CD4-positive, alpha-beta T cell treated with Interleukin-15 for 1 hour (primary cell): ENCODE data around the gene EML3.

Source experiments
- DNase-seq: peaks from one replicate; pipeline ENCODE4 v3.0.0-alpha.2; 2020

Gene EML3

GRCh38 chr11:62615521-62615920, 2.9 kb upstream of the EML3 start:
- no peak for DNase-seq

GRCh38 chr11:62614275-62614674, 1.7 kb upstream of the EML3 start:
- DNase-seq: no peak

DNA sequence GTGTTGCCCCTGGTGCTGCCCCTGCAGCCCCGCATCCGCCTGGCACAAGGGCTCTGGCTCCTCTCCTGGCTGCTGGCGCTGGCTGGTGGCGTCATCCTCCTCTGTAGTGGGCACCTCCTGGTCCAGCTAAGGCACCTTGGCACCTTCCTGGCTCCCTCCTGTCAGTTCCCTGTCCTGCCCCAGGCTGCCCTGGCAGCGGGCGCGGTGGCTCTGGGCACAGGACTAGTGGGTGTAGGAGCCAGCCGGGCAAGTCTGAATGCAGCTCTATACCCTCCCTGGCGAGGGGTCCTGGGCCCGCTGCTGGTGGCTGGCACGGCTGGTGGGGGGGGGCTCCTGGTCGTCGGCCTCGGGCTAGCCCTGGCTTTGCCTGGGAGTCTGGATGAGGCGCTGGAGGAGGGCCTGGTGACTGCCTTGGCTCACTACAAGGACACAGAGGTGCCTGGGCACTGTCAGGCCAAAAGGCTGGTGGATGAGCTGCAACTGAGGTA, 760 bp upstream of the EML3 start:
- no peak for DNase-seq

DNA sequence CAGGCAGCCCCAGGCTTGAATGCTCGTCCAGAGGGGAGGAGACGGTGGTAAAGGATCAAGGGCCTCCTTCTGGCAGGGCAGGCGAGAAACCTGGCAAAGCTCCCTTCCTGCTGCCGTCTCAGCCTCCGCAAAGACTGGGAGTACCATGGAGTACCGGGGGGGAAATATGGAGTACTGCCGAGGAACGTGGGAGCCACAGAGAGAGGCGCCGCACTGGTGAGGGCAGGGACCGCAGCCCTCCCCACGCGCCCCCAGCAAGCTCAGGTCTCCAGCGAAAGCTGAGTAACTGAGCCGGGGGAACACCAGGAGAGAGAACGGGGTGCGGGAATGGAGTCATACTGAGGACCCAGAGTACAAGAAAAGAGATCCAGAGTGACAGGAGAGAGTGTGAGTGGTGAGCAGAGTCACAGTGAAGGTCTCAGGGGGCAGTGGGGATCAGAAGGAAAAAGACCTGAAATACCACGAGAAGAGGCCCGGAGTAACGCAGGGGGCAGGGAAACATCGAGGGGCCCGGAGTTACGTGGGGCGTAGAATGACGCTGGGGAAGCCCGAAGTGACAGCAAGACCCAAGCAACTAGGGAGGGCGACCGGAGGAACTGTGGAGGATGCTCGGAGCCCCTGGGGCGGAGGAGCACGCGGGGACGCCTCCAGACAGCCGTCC, 740 bp downstream of the EML3 start:
- DNase-seq: no peak

DNA sequence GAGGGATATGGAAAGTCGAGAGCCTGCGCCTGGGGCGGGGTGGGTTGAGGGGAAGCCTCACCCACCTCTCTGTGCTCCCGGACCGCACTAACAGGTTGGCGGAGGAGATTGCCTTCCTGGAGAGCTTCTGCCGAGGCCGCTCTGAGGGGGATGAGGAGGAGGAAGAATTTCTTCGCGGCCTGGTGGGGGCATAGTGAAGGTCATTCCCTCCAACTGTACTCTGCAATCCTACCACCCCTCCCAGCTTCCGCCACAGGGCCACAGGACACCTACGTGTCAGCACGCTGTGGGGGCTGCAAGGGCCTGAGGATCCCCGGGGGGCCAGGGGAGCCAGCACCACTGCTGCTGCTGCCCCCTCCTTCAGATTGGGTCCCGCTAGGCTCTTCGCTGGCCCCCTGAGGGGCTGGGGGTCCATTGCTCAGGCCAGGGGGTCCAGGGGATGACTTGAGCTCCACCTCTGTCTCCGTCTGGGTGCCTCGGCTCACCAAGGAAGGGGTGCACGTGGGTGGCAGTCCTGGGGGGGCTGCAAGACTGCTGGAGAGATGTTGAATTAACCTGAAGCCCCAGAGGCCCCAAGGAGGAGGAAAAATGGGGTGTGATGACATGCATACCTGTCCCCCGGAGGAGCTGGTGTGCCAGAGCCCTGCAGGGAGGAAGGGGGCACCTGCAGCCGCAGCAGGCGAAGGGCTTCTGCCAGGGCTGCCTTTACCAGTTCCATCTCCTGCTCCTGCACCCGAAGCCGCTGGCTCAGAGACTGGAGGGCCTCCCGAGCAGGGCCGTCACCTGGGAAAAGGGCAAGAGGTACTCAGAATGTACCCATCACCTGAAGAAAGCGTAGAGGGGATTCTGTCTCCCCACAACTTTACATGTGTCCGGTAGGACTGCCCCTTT, 1.5 kb downstream of the EML3 start:
- no peak for DNase-seq

DNA sequence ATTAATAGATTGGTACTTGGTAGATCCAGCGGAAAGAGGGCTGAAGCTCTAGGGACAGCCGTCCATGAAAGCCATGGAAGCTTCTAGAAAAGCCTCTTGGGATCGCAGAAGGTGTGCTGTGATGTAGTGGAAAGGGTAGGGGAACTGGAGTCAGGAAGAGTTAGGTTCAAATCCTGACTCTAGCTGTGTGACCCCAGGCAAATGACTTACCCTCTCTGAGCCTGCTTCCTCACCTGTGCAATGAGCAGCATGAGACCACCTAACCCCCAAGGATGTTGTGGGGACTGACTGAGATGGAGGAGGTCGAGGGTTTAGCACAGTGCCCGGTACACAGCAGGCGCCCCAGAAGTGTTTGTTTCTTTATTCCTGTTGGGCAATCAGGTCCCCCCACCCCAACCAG, 2.2 kb downstream of the EML3 start:
- no peak for DNase-seq

- no peak for DNase-seq
Observed at GRCh38 chr11:62608776-62609175, 3.8 kb downstream of the EML3 start.

DNA sequence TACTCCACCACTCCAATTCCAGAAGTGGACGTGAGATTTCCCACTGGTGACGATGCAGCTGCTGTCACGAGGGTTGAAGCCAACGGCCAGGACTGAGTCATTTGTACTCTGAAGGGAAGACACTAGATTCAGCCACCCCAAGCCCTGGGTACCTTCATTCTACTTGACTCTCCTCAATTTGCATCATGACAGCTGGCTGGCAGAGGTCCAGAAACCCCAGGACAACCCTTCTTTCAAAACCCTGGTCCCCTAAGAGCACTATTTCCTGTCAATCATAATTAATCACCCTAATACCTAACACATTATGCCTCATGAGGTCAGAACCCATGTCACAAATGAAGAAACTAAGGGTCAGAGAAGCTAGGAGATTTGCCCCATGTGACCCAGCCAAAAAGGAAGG, 4.9 kb downstream of the EML3 start:
- DNase-seq: peak; percentile 59

DNA sequence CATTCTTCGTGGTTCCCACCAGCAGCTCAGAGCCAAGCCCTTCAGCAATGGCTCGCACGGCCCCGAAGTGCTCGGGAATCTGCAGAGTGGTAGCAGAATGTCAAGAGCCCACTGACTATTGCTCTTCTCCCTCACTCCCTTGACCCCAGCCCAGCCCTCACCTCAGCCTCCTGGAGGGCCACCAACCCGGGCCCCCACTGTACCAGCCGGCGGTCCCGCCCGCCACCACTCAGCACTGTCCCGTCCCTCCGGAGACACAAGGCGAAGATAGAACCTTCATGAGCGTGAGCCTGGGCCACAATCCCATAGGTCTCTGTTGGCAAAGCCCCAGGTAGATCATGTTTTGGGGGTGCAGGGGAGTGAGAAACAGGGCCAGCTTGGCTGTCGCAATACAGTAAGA, 6.7 kb downstream of the EML3 start:
- DNase-seq: no peak

DNA sequence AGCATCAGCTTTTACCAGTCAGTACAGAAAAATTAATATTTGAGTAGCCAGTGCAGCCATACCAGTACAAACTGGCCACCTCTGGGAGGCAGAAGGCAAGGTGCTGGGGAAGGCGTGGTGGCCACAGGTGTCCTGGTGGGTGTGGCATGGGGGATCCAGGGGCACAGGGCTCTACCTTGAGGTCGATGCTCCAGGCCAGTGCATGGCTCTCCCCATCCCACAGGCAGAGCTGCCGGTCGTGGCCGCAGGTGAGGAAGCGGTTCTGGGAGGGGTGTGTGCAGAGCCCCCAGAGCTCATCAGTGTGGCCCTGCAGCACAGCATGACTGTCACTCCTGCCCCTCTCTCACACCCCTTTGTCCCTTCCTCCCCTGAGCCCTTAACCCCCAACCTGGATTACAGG, 7.1 kb downstream of the EML3 start:
- no peak for DNase-seq

GRCh38 chr11:62604460-62605120, 8.0 kb downstream of the EML3 start:
- DNase-seq: no peak

DNA sequence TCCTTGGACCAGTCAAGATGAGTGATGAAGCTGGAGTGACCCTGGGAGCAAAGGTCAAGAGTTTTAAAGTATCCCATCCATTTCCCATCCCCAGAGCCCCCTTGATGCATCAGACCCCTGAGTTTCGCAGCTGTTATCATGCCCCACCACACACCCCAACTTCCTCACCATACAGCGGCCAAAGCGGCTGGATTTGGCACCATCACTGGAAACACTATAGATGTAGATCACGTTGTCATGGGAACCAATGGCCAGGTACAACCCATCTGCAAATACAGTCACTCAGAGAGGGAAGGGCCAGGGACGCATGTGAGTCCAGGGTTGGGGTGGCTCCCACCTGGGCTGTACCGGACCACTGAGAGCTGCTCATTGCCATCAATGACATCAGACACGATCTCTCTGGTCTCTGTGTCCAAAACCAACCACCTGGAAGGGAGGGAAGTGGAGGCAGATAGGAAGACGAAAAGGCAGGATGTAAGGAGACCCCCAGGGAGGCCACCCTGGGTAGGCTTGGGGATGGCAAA, 8.7 kb downstream of the EML3 start:
- no peak for DNase-seq

DNA sequence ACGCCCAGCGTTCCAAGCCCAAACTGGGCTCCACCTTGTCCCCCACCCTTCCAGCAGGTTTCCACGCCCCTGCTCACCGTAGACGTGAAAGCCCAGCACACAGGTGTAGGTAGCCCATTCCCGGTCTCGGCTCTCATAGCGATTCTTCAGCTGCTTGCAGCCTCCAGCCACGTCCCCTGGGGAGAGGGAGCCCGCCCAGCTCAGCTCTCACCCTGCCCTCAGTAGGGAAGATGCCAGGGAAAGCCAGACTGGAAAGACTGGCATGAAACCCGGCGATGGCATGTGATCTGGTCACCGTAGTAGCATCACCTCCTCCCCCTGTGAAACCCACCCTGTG, 9.5 kb downstream of the EML3 start:
- no peak for DNase-seq

GRCh38 chr11:62602141-62603071, 10.2 kb downstream of the EML3 start:
- DNase-seq: no peak

- peak; percentile 98 for DNase-seq
Observed at GRCh38 chr11:62601372-62602140, 11.0 kb downstream of the EML3 start, which contains the start of gene MTA2. TSS of gene MTA2 (minus strand) at chr11:62601865. CDS start at chr11:62601450, 415 bp downstream.

DNA sequence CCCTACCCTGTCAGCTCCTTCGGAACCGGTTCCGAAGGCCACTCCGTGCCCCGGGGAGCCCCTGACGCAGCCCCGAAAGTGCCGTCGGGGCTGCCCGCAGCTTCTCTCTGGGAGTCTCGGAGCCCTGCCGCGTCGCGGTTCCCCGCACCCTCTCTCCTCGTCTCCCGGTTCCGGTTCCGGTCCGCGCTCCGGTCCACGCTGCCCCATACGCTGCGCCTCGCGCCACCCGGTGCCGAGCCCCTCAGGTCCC, 11.5 kb downstream of the EML3 start:
- DNase-seq: peak; percentile 41

- DNase-seq: no peak
Observed at GRCh38 chr11:62600367-62601121, 12.0 kb downstream of the EML3 start.

GRCh38 chr11:62599901-62600300, 12.7 kb downstream of the EML3 start:
- no peak for DNase-seq

DNA sequence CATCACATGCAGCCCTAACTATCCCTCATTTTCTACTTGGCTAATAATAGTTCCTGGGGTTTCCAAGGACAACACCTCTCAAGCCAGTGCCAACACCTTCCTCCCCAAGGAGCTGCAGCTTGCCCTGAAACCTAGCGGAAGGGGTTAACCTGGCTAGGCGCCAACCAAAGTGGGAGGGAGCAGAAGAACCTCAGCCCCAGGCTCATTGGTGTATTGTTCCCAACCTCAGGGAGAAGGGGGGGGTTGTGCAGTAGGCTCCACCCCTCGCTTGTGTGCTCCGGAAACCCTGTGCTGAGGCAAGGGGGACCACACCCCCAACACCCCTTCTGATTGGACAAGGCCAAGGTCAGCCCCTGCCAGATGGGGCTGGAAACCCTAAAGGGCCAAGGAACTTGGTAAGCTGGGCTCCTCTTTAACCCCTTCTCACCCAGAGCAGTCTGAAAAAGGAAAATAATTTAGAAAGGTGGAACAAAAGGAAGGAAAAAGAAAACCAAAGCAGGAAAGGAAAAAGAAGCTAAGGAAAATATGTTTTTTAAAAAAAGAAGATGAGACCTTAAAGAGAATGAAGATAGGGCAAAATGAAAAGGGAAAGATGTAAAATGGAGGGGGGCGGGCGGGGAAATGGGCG, 13.4 kb downstream of the EML3 start:
- peak; percentile 99 for DNase-seq

DNA sequence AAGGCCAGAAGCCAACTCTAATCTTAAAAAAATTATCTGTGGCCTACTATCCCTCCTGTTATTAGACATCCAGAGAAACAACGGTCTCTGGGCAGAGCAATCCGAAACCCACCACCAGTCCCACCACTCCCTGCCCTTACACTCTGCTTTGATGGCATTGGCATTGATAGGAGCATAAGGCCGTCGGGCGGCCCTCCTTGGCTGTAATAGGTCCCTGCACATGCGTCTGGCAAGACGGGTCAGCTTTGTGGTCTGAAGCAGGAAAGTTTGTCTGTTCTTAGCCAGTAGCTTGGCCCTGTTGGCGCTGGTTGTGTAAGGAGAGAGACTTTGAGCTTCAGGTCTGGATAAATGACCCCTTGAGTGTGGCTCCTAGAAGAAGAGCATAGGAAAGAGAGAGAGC, 17.5 kb downstream of the EML3 start:
- no peak for DNase-seq
